HEK293 (cell line): ENCODE results near the gene PI4KA.

Experiments used
- CTCF ChIA-PET: fragments of 350-600 bp; formaldehyde crosslinking; extraction: SDS; loops from one replicate; lab custom pipeline; 2021; ENCODE audit warnings: antibody characterized with exemption; lab: Yijun Ruan, JAX
- POLR2A ChIA-PET: fragments of 300-600 bp; formaldehyde crosslinking; extraction: SDS; loops from one replicate; lab custom pipeline; 2020; ENCODE audit warnings: antibody characterized with exemption, inconsistent platforms; lab: Yijun Ruan, JAX
- H3K27ac ChIP-seq: fragments of 200-500 bp; sonication (Bioruptor generic); 2 replicates; pipeline ENCODE4 v1.5.1; 2014; ENCODE audit warnings: low read depth, low read length, control low read depth, inconsistent platforms; ENCODE audit errors: extremely low read depth
- H3K36me3 ChIP-seq, 2 experiments: fragments of 200-500 bp in 1 of 2; sonication (Bioruptor generic) in 1 of 2; 1 replicate in 1 of 2; 2 replicates in 1 of 2; pipeline ENCODE4 v1.5.1; 2014 to 2017; ENCODE audit warnings: inconsistent platforms in 2 of 2, low read length in 2 of 2; ENCODE audit not compliant: control insufficient read depth in 2 of 2, insufficient read depth in 1 of 2
- H3K4me1 ChIP-seq: fragments of 200-500 bp; sonication (Bioruptor generic); 2 replicates; pipeline ENCODE4 v1.5.1; 2014; ENCODE audit warnings: mild to moderate bottlenecking, low read length, inconsistent platforms; ENCODE audit not compliant: control insufficient read depth, insufficient read depth
- H3K4me3 ChIP-seq: 2 replicates; pipeline ENCODE4 v1.5.1; 2011; ENCODE audit warnings: low read depth, mild to moderate bottlenecking, control low read depth, low read length, moderate library complexity
- H3K9me3 ChIP-seq: fragments of 200-500 bp; sonication (Bioruptor generic); 2 replicates; pipeline ENCODE4 v1.5.1; 2014; ENCODE audit warnings: low read depth, low read length, inconsistent platforms; ENCODE audit not compliant: control insufficient read depth, insufficient read depth
- HOXA7 ChIP-seq: sonication (generic); formaldehyde crosslinking; IDR thresholded peaks from 2 replicates; pipeline ENCODE4 v1.8.1; 2022; ENCODE audit warnings: missing genetic modification reagents, borderline replicate concordance
- HOXC10 ChIP-seq: sonication (generic); formaldehyde crosslinking; IDR thresholded peaks from 2 replicates; pipeline ENCODE4 v1.8.1; 2023; ENCODE audit warnings: mild to moderate bottlenecking, missing genetic modification reagents
- KLF9 ChIP-seq: fragments of 450-650 bp; formaldehyde crosslinking; IDR thresholded peaks from 2 replicates; pipeline ENCODE4 v1.5.1; 2016; ENCODE audit warnings: missing biosample characterization, missing genetic modification characterization, low read depth
- ZNF138 ChIP-seq: fragments of 450-650 bp; formaldehyde crosslinking; IDR thresholded peaks from 2 replicates; pipeline ENCODE4 v1.5.1; 2016; ENCODE audit warnings: missing biosample characterization, missing genetic modification characterization, borderline replicate concordance
- ZNF157 ChIP-seq: fragments of 450-650 bp; formaldehyde crosslinking; IDR thresholded peaks from 2 replicates; pipeline ENCODE4 v1.5.1; 2016; ENCODE audit warnings: missing biosample characterization, missing genetic modification characterization
- ZNF239 ChIP-seq: fragments of 450-650 bp; formaldehyde crosslinking; IDR thresholded peaks from 2 replicates; pipeline ENCODE4 v1.5.1; 2016; ENCODE audit warnings: missing biosample characterization, missing genetic modification characterization
- ZNF311 ChIP-seq: fragments of 450-650 bp; formaldehyde crosslinking; IDR thresholded peaks from 2 replicates; pipeline ENCODE4 v1.5.1; 2017; ENCODE audit warnings: missing biosample characterization, missing genetic modification characterization, borderline replicate concordance
- ZNF354C ChIP-seq: fragments of 450-650 bp; formaldehyde crosslinking; IDR thresholded peaks from 2 replicates; pipeline ENCODE4 v1.5.1; 2016; ENCODE audit warnings: missing biosample characterization, missing genetic modification characterization, low read depth, borderline replicate concordance
- ZNF433 ChIP-seq: fragments of 450-650 bp; formaldehyde crosslinking; IDR thresholded peaks from 2 replicates; pipeline ENCODE4 v1.5.1; 2016; ENCODE audit warnings: missing biosample characterization, missing genetic modification characterization, low read depth
- ZNF501 ChIP-seq: fragments of 450-650 bp; formaldehyde crosslinking; IDR thresholded peaks from 2 replicates; pipeline ENCODE4 v1.5.1; 2016; ENCODE audit warnings: missing biosample characterization, missing genetic modification characterization
- ZNF530 ChIP-seq: fragments of 450-650 bp; formaldehyde crosslinking; IDR thresholded peaks from 2 replicates; pipeline ENCODE4 v1.5.1; 2016; ENCODE audit warnings: low read depth, missing biosample characterization, missing genetic modification characterization
- ZNF544 ChIP-seq: fragments of 450-650 bp; formaldehyde crosslinking; IDR thresholded peaks from 2 replicates; pipeline ENCODE4 v1.5.0; 2017; ENCODE audit warnings: missing biosample characterization, missing genetic modification characterization
- ZNF560 ChIP-seq: fragments of 450-650 bp; formaldehyde crosslinking; IDR thresholded peaks from 2 replicates; pipeline ENCODE4 v1.5.1; 2017; ENCODE audit warnings: missing biosample characterization, missing genetic modification characterization, borderline replicate concordance
- ZNF571 ChIP-seq: fragments of 450-650 bp; formaldehyde crosslinking; IDR thresholded peaks from 2 replicates; pipeline ENCODE4 v1.5.0; 2017; ENCODE audit warnings: missing biosample characterization, missing genetic modification characterization
- ZNF626 ChIP-seq: fragments of 450-650 bp; sonication (Bioruptor Pico); formaldehyde crosslinking; IDR thresholded peaks from 2 replicates; pipeline ENCODE4 v1.5.1; 2018; ENCODE audit warnings: missing biosample characterization, missing genetic modification characterization, inconsistent platforms
- TF ChIP-seq, protein P1 (sequence below): fragments of 450-650 bp; formaldehyde crosslinking; IDR thresholded peaks from 2 replicates; pipeline ENCODE4 v1.5.1; 2016; ENCODE audit warnings: missing biosample characterization, missing genetic modification characterization
- TF ChIP-seq, protein P2 (sequence below): fragments of 450-650 bp; formaldehyde crosslinking; IDR thresholded peaks from 2 replicates; pipeline ENCODE4 v1.5.1; 2017; ENCODE audit warnings: missing biosample characterization, mild to moderate bottlenecking, missing genetic modification characterization, moderate library complexity
- TF ChIP-seq, protein P3 (sequence below): fragments of 450-650 bp; formaldehyde crosslinking; optimal IDR thresholded peaks from 2 replicates; pipeline ENCODE3; 2016; ENCODE audit warnings: missing biosample characterization, mild to moderate bottlenecking, missing genetic modification characterization

Gene PI4KA

DNA sequence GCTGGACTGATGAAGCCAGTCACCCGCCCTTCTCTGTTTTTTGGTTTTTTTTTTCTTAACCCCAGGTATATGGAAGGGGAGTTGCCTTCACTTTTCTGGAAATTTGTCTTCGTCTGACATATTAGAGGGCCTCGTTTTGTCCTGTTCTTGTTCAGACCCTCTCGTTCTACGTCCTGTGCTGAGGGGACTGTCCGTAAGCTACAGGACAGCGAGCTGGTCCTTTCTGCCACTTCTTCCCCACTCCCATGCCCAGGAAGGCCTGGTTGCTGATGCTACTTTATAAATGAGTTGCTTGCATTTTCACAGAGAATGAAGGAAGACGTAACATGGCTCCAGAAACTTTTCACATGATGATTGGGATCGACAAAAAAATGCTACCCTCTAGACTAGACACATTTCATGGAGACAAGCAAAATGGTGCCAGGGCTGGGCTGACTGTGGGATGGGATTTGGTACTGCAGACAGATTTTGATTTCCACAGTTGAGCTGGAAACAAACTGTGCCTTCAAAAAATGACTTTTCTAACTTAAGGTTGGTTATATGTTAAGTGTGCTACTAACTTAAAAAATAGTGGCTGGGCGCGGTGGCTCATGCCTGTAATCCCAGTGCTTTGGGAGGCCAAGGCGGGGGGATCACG, 31.4 kb upstream of the PI4KA start (continued):
- TF ChIP-seq, protein P1, sequence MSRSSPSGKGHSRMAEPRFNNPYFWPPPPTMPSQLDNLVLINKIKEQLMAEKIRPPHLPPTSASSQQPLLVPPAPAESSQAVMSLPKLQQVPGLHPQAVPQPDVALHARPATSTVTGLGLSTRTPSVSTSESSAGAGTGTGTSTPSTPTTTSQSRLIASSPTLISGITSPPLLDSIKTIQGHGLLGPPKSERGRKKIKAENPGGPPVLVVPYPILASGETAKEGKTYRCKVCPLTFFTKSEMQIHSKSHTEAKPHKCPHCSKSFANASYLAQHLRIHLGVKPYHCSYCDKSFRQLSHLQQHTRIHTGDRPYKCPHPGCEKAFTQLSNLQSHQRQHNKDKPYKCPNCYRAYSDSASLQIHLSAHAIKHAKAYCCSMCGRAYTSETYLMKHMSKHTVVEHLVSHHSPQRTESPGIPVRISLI (tag by site-specific recombination), result no peak
- no peak for TF ChIP-seq ZNF571 (tag by site-specific recombination)

DNA sequence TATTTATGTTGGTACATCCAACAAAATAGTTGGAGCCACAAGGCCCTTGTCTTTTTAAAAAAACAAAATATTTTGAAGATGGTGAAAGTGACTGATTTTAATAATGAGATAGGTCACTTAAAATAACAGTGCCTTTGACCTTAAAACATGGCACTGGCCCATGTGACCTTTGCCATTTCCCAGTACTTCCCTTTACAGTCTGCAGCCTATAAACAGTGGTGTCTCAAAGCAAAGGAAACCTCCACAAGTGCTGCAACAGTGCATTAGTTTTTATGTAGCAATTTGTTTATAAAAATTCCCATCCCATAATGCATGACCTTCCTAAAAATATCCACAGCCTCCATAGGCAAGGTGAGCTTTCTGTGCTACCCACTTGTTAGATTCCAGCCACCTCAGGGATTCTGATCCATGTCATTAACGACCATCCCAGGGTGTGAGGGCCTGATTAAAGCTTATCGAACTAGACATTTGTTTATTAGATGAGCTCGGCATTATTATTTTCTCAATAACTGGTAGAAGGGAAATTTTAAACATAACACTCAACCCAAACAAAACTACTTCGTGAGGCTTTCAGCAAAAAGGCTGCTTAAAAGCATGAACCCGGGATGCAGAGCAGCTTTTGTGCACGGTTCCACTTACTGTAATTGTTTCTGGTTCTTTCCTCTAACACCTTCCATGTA, 30.6 kb upstream of the PI4KA start:
- POLR2A ChIA-PET, result no interaction called here
- no peak overlapping the region for H3K27ac ChIP-seq
- CTCF ChIA-PET, result interaction anchor here (0.6 to 0.8 kb wide), 3 partner anchors 12 to 27 kb away, joined by 3 to 5 read pairs (median 4); no protein-coding TSS in a partner anchor

DNA sequence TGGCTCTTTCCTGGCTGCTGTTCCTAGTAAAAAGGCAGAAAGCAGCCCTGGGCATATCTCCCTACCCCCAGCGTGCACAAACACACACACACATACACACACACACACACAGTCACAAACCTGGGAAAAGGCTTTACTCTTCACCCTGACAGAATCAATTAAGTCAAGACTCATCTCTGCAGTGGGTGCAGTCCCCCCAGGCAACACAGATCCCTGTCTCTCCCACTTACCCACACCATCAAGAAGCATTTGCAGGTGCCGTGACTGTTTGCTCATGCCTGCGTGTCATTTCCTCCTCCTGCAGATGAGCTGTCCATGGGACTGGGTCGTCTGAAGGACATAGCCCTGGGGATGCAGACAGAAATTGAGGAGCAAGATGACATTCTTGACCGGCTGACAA, 28.8 kb upstream of the PI4KA start:
- ChIA-PET CTCF (no interaction called here), POLR2A (no interaction called here)
- H3K4me1 ChIP-seq, result no peaks in the 10 kb centered on the region
- H3K4me3 ChIP-seq, result no peak overlapping the region
- TF ChIP-seq, protein P2, sequence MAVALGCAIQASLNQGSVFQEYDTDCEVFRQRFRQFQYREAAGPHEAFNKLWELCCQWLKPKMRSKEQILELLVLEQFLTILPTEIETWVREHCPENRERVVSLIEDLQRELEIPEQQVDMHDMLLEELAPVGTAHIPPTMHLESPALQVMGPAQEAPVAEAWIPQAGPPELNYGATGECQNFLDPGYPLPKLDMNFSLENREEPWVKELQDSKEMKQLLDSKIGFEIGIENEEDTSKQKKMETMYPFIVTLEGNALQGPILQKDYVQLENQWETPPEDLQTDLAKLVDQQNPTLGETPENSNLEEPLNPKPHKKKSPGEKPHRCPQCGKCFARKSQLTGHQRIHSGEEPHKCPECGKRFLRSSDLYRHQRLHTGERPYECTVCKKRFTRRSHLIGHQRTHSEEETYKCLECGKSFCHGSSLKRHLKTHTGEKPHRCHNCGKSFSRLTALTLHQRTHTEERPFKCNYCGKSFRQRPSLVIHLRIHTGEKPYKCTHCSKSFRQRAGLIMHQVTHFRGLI (tag by site-specific recombination), result no peak
- no peaks in the 10 kb centered on the region for H3K9me3 ChIP-seq
- no peak overlapping the region for H3K27ac ChIP-seq
- H3K36me3 ChIP-seq, result peaks cover 0 to 60% of the 10 kb centered on the region in 2 experiments; a peak in 2 of 3 replicates

More for the DNA sequence above, 30.6 kb upstream of the PI4KA start:
- H3K36me3 ChIP-seq, result peaks cover 0 to 44% of the 10 kb centered on the region in 2 experiments; a peak in 2 of 3 replicates
- TF ChIP-seq ZNF239 (tag by site-specific recombination) (no peak), HOXA7 (no peak), ZNF544 (tag by site-specific recombination) (no peak), ZNF311 (tag by site-specific recombination) (no peak), ZNF433 (tag by site-specific recombination) (no peak), ZNF530 (no peak), ZNF157 (tag by site-specific recombination) (no peak), ZNF501 (tag by site-specific recombination) (no peak), KLF9 (tag by site-specific recombination) (no peak), ZNF354C (tag by site-specific recombination) (no peak), ZNF560 (tag by site-specific recombination) (no peak), ZNF138 (tag by site-specific recombination) (no peak), ZNF626 (no peak), HOXC10 (no peak)
- TF ChIP-seq, protein P3, sequence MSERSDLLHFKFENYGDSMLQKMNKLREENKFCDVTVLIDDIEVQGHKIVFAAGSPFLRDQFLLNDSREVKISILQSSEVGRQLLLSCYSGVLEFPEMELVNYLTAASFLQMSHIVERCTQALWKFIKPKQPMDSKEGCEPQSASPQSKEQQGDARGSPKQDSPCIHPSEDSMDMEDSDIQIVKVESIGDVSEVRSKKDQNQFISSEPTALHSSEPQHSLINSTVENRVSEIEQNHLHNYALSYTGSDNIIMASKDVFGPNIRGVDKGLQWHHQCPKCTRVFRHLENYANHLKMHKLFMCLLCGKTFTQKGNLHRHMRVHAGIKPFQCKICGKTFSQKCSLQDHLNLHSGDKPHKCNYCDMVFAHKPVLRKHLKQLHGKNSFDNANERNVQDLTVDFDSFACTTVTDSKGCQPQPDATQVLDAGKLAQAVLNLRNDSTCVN, result no peak
- H3K4me1 ChIP-seq, result no peaks in the 10 kb centered on the region
- no peaks in the 10 kb centered on the region for H3K9me3 ChIP-seq
- H3K4me3 ChIP-seq, result no peak overlapping the region
